GM23248 (cell line): ENCODE data around the gene IZUMO3.

ENCODE experiments used
- EZH2 ChIP-seq: fragments of 200-600 bp; sonication (generic); IDR thresholded peaks from 2 replicates; pipeline ENCODE4 v1.6.1; 2018; ENCODE audit warnings: antibody characterized with exemption, mild to moderate bottlenecking; ENCODE audit not compliant: insufficient read depth, poor library complexity, severe bottlenecking
- EZH2phosphoT487 ChIP-seq: fragments of 200-600 bp; sonication (generic); IDR thresholded peaks from 2 replicates; pipeline ENCODE4 v1.6.1; 2018; ENCODE audit warnings: antibody characterized with exemption, moderate library complexity, mild to moderate bottlenecking, low read depth; ENCODE audit not compliant: insufficient read depth

- TF ChIP-seq EZH2 (no peak), EZH2phosphoT487 (no peak)
These were observed 7.0 kb upstream of the IZUMO3 start for GRCh38 chr9:24552526-24553182.
